Stimulated activated naive CD4-positive, alpha-beta T cell treated with Interleukin-2 at 50 U/mL for 16 hours (primary cell): ENCODE results near the gene ACAP2.
"Not testable (repeated sequence)": the region's sequence is repeated elsewhere in the genome, so short reads cannot be mapped to it uniquely, and the experiment has no call there.

Experiments
- DNase-seq: peaks from one replicate; lab custom pipeline; 2025; lab: John Stamatoyannopoulos, UW

ACAP2 gene

DNA sequence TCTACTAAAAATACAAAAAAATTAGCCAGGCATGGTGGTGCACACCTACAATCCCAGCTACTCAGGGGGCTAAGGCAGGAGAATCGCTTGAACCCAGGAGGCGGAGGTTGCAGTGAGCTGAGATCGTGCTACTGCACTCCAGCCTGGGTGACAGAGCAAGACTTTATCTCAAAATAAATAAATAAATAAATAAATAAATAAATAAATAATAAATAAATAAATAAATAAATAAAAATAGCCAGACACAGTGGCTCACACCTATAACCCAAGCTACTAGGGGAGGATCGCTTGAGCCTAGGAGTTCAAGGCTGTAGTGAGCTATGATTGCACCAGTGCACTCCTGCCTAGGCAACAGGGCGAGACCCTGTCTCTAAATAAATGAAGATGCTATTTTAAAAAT lies 152.2 kb downstream of the ACAP2 start:
- DNase-seq: not testable (repeated sequence)

DNA sequence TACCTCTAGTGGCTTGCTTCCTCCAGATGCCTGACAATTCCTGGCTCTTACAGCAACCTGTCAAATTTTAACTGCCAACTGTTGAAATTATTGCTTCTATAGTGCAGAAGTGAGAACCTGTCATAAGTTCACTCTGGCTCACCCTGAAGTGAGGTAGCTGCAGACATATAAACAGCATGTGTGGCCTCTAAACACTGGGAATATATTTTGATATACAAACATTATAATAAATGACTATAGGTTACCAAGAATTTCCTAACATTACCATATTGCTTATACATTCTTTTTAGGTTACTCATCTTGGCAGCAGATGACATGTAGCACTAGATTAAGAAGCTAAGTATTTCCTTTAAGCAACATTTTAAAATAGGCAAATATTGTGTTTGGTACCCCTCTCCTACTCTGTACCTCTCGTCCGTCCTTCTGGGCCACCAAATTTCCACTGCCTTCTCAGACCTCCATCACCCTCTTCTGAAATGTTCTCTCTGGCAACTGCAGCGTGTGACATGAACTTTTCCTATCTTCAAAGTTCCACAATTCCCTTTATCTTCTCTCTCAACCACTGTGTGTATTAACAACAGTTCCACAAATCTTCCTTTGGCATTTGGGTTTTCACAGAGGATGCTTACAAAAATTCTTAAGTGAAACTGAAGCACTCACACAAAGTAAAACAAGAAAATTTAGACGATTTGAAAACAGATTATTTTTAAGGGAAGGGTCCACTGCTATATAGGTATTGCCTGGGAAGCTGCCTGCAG lies 156.5 kb downstream of the ACAP2 start:
- no peak for DNase-seq

DNA sequence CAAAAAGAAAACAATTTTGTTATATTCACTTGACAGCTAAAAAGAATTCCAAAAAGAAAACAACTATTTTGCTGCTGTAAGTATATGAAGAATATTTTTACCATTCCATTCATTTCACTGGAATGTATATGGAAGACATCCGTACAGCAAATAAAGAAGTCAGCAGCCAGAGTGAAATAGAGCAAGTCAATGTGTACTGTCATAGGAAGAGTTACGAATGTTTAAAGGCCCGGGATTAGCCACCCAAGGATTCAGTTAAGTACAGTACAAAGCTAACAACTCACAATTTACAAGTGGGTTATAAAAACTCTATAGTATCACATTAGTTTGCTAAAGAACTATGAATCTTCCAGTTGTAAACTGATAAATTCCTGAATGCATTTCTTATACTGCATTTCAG lies 157.4 kb downstream of the ACAP2 start:
- DNase-seq: no peak

DNA sequence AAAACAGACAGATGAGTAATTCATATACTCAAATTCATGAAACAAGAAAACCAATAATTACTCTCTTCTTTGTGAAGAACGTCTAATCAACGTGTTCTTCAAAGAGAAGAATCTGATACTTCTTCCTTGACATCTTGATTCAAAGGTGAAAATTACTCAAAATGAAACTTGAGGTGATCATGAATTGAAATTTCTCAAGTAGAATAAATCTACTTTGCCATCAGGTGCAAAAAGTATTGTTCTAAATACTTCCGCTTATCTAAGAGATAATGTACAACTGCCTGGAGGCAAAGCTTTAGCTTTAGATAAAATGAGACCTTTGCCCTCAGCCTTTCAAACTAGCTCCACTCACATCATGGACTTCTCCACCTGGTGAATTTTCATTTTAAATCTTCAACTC lies 158.0 kb downstream of the ACAP2 start:
- no peak for DNase-seq

DNA sequence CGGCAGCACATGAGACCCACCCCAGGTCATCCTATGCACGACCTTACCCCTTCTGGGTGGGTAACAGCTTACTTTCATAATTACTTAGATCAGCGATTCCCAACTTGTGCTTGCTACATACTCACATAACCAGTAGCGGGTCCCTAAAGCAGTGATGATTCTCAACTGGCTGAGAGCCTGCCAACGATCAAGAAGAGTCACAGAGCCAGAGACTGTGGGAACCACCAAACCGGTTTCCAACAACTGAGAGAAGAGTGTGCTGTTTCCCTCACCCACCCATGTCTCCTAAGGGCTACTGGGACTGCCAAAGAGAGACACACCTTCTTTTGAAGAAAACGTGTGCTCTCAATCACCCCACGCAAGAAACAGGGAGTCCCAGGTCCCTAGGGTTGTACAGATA lies 159.9 kb downstream of the ACAP2 start:
- no peak for DNase-seq

DNA sequence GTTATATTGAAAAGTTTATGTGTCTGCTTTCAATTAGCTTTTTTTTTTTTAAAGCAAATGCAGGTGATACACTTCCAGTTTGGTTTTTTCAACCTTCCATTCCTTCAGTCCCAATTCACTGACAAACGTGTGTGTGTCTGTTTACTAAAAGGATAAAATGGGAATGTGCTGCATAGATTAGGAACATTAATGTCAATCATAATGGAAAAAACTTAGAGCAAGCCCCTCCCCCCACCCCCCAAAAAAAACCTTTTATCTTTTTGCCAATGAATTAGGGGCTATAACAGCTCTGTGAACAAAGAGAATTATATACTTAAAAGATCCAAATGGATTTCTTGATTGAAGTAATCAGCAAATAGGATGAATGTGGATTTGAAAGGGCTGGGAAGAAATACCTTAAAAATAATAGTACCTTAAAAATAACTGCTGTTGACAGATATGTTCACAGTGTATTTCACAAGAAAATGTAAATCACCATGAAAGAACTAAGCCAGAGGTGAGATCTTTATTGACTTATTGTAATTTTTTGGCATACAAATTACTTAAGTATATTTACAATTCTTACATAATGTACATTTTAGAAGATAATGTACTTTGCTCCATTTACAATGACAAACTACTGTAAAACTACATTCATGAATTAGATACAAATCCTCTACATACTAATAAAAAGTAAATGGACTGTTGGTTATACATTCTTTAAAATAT lies 168.4 kb downstream of the ACAP2 start:
- DNase-seq: no peak

DNA sequence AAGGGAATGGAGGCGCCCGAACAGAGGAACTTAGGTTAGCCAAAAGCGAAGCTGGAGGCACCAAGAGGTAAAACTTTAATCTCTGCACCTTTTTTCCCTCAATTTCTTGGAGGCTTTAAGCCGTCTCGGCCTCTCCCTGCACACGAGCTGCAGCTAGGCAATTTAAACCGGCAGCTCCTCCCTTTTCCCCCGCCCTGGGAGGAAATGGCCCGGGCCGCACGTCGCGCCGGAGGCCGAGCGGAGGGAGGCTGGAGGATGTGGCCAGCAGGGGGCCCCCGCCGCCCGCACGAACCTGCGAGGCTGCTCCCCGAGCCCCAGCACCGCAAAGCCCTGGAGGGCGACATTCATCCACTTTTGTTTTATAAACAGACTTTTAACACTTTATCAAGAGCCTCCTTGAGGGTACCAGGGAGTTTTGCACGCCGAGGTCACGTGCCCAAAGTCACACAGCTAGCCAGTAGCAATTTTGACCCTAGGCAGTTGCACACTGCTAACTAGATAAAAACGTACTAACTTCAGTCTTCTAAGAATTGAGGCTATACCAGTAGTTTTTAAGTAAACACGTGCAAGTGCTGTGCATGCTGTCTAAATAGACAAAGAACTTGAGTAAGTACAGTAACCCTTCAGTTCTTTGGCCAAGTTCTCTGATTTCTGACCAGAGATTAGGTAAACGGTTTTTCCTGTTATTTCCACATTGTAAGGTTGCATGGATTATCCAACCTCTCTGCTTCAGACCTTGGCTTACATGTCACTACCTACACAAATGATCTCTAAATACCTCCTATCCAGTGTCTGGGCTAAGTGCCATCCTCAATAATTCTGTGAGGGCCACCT lies 171.2 kb downstream of the ACAP2 start:
- peak; percentile 83 for DNase-seq

DNA sequence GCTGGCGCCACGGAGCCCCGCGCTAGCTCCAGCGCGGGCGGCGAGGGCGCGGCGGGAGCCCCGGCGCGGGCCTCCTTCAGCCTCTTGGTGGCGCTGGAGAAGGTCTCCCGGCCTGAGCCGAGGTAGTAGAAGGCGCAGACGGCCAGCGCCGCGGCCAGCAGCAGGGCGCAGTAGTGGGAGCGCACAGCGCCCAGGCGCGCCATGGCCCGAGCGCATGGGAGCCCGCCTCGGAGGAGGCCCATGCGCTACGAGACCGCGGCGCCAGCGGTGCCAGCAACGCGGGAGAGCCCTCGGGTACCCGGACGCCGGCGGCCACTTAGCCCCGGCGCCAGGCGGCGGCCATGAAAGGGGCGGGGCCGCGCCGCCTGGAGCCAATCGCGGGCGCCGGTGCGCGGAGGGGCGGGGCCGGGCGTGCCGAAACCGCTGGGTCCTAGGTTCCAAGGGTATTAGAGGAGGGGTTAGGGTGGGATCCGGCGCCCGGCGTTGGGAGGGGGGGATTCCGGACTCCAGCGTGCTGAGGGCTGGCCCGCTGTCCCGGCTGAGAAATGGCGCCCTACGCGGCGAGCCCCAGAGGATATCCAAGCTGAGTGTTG lies 171.9 kb downstream of the ACAP2 start, which contains the start of gene XXYLT1:
Gene XXYLT1, minus strand, starts transcription at position 343 of the 593 bp plus-strand sequence. Its CDS starts 101 bp downstream, at position 242.
- DNase-seq: peak; percentile 85

DNA sequence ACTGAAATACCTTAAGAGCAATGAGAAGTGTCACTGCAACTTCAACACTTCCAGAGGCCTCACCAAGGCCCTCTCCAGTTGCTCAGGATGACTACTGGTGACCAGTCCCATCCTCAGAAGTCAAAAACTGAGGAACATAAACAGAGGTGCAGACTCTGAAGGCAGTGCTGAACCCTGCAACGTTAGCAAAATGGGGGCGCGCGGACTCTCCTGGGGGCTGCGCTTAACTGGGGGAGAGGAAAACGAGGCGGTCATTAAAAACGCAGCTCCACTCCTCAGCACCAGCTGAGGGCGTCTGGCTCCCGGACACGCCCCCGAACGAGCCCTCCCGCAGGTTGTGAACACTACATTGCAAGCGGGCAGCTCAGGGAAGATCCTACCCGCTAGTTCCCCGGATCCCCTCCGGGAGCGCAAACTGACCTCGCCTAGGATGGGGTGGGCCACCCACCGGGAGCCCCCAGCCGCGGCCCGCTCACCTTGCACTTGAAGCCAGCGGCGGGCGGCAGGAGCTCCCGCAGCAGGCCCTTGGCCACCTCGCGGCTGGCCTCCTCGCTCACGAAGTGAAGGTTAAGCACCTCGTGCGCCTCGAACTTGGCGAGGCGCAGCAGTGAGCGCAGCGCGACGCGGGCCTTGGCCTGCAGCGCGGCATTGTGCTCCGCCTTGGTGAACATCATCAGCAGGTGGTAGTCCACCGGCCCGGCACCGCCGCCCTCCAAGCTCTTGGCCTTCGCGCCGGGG lies 172.6 kb downstream of the ACAP2 start:
- peak; percentile 50 for DNase-seq

DNA sequence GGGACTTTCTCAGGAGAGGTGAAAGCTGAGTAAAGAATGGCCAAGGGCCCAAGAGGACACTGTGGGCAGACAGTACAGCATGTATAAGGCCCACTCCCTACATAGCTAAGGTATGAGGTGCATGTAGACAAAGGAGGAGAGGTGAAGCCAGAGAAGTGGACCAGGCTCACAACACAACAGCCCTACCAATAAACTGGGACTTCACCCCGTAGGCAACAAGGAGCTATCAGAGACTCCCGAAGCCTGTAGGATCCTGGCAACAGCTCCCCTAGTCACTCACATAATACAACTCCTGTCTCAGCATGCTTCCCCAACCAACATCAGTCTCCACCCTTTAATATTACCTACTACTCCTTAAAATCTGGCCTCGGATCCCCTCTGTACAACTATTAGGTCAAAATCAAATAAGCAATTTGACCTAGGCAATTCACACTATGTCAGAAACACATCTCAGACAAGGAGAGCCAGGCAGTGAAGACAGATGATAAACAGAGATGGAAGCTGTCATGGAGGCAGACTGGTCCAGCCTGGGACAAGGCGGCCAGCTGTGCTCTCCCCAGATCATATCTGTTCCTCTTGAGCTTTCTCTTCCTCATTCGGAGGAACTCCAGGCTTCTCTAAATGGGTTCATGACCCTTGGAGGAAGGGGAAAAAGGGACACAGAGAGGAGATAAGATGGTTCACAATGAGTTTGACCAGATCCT lies 173.3 kb downstream of the ACAP2 start:
- no peak for DNase-seq

DNA sequence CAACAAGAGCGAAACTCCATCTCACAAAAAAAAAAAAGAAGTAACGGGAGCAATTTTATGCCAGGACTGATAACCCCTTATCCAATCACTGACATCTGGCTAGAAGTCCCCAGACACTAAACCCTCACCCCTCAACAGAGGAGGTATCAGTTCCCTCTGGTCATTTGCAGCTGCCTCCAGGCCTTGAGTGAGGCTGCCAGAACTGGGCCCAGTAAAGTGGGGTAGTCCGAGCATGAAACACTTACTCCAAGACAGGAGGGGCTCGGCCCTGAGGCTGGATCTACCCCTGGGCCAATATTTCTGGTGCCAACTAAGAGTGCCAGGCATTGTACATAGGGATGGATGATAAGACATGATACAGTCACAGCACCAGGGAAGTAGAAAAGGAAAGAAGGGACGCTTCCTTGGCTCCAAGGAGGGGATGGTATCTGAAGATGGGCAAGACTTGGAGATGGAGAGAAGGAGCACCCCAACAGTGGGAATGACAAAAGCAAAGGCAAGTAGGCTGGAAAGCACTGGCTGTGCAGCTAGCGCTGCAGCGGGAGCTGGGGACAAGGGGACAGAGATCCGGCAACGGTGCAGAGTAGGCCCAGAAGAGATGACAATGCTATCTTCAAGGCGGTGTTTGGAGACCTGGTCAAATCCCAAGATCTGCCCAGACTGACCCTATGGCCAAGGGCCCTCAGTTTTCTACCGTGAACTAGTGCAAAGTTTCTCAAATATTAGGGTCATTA lies 174.1 kb downstream of the ACAP2 start:
- no peak for DNase-seq

DNA sequence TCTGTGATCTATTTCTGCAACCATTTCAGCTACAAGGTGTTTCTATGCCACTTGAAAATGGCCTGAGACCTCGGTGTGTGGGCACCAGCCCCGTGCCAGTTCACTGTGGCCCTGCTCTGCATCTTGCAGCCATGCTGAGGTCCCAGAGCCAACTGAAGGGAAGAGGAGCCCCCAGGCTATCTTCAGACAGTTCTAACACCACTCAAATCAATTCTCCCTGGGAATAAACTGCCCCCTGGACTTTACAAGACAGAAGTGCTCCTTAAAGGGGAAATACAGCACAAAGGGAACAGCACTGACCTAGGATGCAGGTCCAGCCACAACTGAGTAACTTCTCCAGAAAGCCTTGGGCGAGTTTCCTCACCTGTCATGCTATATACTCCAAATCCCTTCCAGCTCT lies 175.7 kb downstream of the ACAP2 start:
- no peak for DNase-seq

DNA sequence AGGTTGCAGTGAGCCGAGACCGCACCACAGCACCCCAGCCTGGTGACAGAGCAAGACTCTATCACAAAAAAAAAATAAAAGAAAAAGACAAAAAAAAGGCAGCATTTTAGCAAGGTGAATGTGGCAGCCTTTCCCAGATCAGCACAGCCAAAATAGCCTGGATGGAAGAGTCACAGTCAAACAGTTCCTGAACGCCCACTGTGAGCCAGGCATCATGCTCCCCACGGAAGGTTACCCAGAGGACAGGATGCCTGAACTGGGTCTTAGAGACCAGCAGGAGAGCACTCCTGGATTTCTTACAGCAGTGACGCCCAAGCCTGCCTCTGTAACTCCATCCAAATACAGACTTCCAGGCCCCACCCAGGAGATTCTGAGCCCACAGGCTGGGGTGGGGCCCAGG lies 176.4 kb downstream of the ACAP2 start:
- DNase-seq: no peak

DNA sequence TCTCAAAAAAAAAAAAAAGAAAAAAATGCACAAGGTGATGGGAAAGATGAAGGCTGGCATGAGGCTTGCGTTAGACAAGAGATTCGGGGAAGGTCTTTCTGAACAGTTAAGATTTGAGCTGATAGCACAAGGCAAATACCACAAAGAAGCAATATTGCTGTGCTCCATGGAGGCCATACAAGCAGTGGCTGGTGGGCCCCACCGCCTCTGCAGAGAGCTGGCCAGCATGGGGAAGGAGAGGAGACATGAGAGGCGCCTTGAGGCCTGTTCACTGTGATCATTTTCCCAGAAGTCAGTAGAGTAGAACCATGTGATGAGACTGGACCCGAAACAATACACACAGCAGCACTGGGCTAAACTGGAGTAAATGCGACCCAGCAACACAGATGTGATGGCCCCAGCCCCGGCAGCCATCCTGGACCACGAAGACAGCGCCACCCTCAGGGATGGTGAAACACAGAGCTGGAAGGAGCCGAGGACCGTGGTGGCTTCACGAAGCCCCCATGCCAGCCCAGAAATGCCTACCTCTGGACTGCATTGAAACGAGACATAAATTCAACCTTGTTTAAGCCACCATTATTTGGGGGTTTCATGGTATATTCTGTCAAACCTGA lies 177.3 kb downstream of the ACAP2 start:
- no peak for DNase-seq

DNA sequence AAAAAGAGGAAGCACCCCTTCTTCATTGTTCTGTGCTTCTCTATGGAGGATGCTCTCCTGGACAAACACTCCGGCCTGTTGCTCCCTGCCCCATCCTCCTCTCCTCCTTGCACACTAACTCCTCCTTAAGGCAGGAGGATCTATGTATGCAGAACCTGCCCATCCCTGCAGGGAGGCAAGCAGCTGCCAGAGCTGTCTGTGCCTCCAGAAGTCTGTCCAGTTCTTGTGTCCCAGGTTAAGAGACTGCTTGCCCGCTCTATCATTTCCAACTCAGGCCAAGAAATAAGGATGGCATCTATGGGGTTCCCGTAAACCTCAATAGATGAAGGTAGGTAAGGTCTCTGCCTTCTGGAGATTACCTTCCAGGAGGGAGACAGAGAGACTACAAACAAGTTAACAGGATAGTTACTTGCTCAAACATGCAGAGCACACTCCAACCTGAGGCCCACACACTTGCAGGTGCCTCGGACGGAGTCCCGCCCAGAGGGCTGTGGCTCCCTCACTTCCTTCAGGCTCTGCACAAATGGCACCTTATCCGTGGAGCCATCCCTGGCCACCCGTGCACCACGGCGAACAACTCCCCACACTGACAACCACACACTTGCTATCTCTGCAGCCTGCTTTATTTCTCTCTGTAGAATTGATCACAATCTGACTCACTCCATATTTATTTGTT lies 178.8 kb downstream of the ACAP2 start:
- no peak for DNase-seq

DNA sequence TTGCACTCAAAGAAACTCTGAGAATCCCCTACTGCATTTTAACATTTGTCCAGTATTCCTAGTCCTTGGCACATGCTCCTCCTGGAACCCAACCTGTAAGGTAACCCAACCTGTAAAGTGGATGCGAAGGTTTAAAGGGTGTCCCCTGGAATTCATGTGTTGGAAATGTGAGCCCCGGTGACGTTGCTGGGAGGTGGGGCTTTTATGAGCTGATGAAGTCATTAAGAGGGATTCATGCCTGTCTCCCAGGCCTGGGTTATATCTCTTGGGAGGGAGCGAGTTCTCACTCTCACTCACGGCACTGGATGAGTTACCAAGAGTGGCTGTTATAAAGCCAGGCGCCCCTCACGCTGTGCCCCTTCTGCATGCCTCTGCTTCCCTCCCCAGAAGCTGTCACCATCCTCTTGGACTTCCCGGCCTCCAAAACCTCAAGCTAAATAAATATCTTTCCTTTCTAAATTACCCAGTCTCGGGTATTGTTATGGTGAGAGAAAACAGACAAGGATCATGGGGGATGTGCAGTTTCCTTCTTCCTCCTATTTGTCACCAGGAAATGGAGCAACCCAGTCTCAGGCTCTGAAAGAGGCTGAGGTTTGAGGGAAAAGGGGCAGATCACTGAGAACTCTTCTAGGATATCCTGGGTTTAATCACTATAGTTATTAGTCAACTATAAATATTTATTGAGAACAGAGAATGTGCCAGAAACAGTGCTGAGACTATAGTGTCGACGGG lies 179.5 kb downstream of the ACAP2 start:
- no peak for DNase-seq

DNA sequence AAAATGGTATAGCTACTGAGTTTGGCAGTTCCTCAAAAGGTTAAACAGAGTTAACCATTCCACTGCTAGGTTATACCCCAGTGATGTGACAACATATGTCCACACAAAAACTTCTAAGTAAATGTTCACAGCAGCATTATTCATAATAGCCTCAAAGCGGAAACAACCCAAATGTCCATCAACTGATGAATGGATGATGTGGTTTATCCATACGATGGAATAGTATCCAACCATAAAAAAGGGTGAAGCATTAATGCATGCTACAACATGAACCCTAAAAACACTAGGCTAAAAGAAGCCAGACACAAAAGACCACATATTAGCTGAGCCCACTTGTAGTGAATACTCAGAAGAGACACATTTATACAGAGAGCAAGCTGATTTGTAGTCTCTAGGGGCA lies 180.9 kb downstream of the ACAP2 start:
- no peak for DNase-seq

DNA sequence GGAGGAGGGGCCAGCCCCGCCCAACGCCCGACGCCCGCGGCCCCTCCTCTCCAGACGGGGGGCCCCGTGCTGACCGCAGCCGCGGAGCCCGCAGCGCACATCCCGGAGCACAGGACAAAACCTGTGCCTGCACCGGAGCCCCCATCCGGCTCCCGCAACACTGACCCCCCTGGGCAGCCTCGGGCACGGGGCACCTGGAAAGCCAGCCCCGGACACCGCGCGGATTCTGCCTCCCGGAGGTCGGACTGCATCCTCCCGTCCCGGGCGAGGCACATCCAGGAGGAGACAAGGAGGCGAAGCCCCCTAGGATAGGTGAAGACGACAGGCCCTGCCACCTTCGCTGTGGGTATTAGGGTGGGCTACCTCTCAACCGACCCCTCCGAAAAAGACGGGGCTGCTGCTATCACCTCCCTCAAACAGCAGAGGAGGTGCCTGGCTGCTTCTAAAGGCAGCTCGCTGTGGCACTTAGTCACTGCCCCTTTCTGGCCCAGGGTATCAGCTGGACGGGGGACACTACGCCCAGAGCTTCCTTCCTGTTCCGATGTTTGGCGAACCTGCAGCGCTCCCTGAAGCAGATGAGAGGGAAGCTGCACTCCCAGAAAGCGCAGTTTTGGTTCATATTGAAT lies 182.4 kb downstream of the ACAP2 start:
- DNase-seq: no peak
